Transverse colon (tissue), 4 donors: ENCODE results near the gene PDZK1IP1. TPM values are rescaled to one million over a fixed set of nuclear protein-coding genes. Genes with fewer than 3 reads are reported as not detected.
"Not testable (repeated sequence)": the region's sequence is repeated elsewhere in the genome, so short reads cannot be mapped to it uniquely, and the experiment has no call there.

ENCODE experiments used
- DNase-seq: peaks from one replicate; pipeline ENCODE4 v3.0.0-alpha.2; 2019
- H3K27ac ChIP-seq, 4 donors: fragments of 200-600 bp; sonication (generic); 2 replicates each; pipeline ENCODE4 v1.5.1; 2016 to 2018; ENCODE audit warnings: inconsistent platforms in 4 of 4
- H3K27me3 ChIP-seq: fragments of 200-600 bp; sonication (generic); 2 replicates; pipeline ENCODE4 v1.5.1; 2017; ENCODE audit warnings: inconsistent platforms
- H3K36me3 ChIP-seq, 4 donors: fragments of 200-600 bp; sonication (generic); 2 replicates each; pipeline ENCODE4 v1.5.1; 2017 to 2019; ENCODE audit warnings: inconsistent platforms in 4 of 4
- H3K4me1 ChIP-seq, 4 donors: fragments of 200-600 bp; sonication (generic); 2 replicates each; pipeline ENCODE4 v1.5.1; 2017 to 2020; ENCODE audit warnings: inconsistent platforms in 4 of 4
- H3K4me3 ChIP-seq, 4 donors: fragments of 200-600 bp; sonication (generic); 1 replicate in 1 of 4; 2 replicates in 3 of 4; pipeline versions ENCODE4 v1.5.1 to v1.6.1; 2017 to 2019; ENCODE audit warnings: inconsistent platforms in 4 of 4
- H3K9me3 ChIP-seq, 2 donors: fragments of 200-600 bp; sonication (generic); 2 replicates each; pipeline ENCODE4 v1.5.1; 2017 to 2019; ENCODE audit warnings: inconsistent platforms in 2 of 2
- CTCF ChIP-seq, 5 experiments: fragments of 200-600 bp in 3 of 5; fragments of 450-650 bp in 2 of 5; sonication (generic) in 3 of 5; IDR thresholded peaks; 1 replicate in 2 of 5; 2 replicates in 3 of 5; pipeline ENCODE4 v1.5.1; 2016 to 2017; ENCODE audit warnings: antibody characterized with exemption in 5 of 5, inconsistent platforms in 3 of 5, mild to moderate bottlenecking in 2 of 5, moderate library complexity in 1 of 5
- EP300 ChIP-seq: sonication (generic); formaldehyde crosslinking; IDR thresholded peaks from one replicate; pipeline ENCODE4 v1.6.1; 2017; ENCODE audit warnings: antibody characterized with exemption, low read depth
- POLR2A ChIP-seq: fragments of 450-650 bp; IDR thresholded peaks from one replicate; pipeline ENCODE4 v1.6.1; 2016; ENCODE audit warnings: antibody characterized with exemption, mild to moderate bottlenecking, moderate library complexity
- POLR2AphosphoS5 ChIP-seq, 3 donors: sonication (generic); formaldehyde crosslinking; IDR thresholded peaks; one replicate each; pipeline ENCODE4 v1.6.1; 2016; ENCODE audit warnings: antibody characterized with exemption in 3 of 3
- WGBS, 2 donors: methylation state at CpG; one replicate each; pipeline ENCODE4 v1.1.5; 2018; ENCODE audit warnings: low coverage in 1 of 2; 5-methylcytosine and 5-hydroxymethylcytosine counted together
- in situ Hi-C, 4 donors: fragments of 200-750 bp; cut with MboI; loops; one replicate each; pipeline versions ENCODE4 v1.15.0 to v1.15.1; 2017; ENCODE audit warnings: low sequenced_read_pairs in 3 of 4, low pct_ligation_motif_present in 1 of 4, low pct_unique_long_range_greater_than_20kb in 1 of 4
- intact Hi-C: fragments of 100-400 bp; cut with DNase I; formaldehyde crosslinking; loops from one replicate; pipeline ENCODE4 v1.15.1; 2023; ENCODE audit warnings: low total_unique reads
- total RNA-seq, 4 donors: library from RNA; depleted of rRNA; stranded (reverse); fragments of >200 nt; gene quantifications; one replicate each; pipeline ENCODE4 v1.1.0, GENCODE V29; 2016

Gene PDZK1IP1
- total RNA-seq, 4 donors from 2014 or later: 16.5 to 228 (median 148) TPM

GRCh38 chr1:47198214-47198613 lies 8.4 kb upstream of the PDZK1IP1 start:
- WGBS, 2 donors: 82 to 95% methylated on average over 4 of the region's 4 CpGs
- TF ChIP-seq CTCF (IDR thresholded peaks at IDR 0.05): no peak
- no peak for TF ChIP-seq EP300
- no peak for TF ChIP-seq POLR2A
- TF ChIP-seq POLR2AphosphoS5 (IDR thresholded peaks at IDR 0.05): no peak
- no peak overlapping the region for H3K4me3 ChIP-seq
- H3K27me3 ChIP-seq: peaks cover 17% of the 10 kb centered on the region
- H3K27ac ChIP-seq: no peak overlapping the region
- peaks cover 0 to 4% of the 10 kb centered on the region in 2 donors for H3K9me3 ChIP-seq
- H3K36me3 ChIP-seq: no peaks in the 10 kb centered on the region
- DNase-seq: no peak
- peaks cover 0 to 2% (median under 1%) of the 10 kb centered on the region in 4 donors for H3K4me1 ChIP-seq
- intact Hi-C loops (loop anchor here (5.0 kb wide), 1 partner anchor 514 kb away; no protein-coding TSS in a partner anchor), in situ Hi-C loops (loop anchor here (10.0 to 25.0 kb wide), 3 partner anchors 67 to 514 kb away; partner anchors contain the start of gene FOXE3 (in 2 of the 4))

DNA sequence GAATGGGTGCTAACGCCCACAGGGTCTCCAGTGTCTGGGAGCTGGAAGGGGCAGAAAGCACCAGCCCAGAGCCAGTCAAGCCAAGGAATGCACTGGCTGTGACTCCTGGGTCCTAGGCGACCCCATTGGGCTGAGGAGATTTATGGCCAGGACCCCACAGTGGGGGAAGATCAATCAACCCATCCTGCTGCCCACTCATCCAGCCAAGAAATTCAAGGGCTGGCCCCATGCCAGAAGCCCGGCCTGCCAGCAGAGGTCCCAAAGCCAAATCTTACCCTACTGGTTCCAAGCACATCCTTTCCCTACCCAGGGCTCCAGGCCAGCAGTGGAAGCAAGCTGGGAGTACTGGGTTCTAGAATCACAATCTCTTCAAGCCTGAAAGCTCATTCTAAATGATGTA lies 6.8 kb upstream of the PDZK1IP1 start:
- no peaks in the 10 kb centered on the region for H3K36me3 ChIP-seq
- WGBS, 2 donors: 36% methylated on average over 3 of the region's 3 CpGs; no CpG with 5 or more reads in 1 of the 2 donors
- peaks cover 17% of the 10 kb centered on the region for H3K27me3 ChIP-seq
- DNase-seq: no peak
- H3K9me3 ChIP-seq: no peaks in the 10 kb centered on the region
- TF ChIP-seq CTCF (IDR thresholded peaks at IDR 0.05) (no peak), POLR2A (no peak), POLR2AphosphoS5 (IDR thresholded peaks at IDR 0.05) (no peak), EP300 (no peak)
- intact Hi-C loops (loop anchor here (5.0 kb wide), 1 partner anchor 516 kb away; no protein-coding TSS in a partner anchor), in situ Hi-C loops (loop anchor here (10.0 to 25.0 kb wide), 3 partner anchors 68 to 516 kb away; partner anchors contain the start of gene FOXE3 (in 2 of the 4))
- peaks cover 0 to 18% (median 16%) of the 10 kb centered on the region in 4 donors for H3K4me1 ChIP-seq
- no peak overlapping the region for H3K27ac ChIP-seq
- H3K4me3 ChIP-seq: no peak overlapping the region

- intact Hi-C loops (loop anchor here (5.0 kb wide), 1 partner anchor 516 kb away; no protein-coding TSS in a partner anchor), in situ Hi-C loops (loop anchor here (10.0 to 25.0 kb wide), 3 partner anchors 69 to 516 kb away; partner anchors contain the start of gene FOXE3 (in 2 of the 4))
- not testable (repeated sequence) for H3K36me3 ChIP-seq, H3K9me3 ChIP-seq, DNase-seq, H3K4me3 ChIP-seq, H3K27ac ChIP-seq
- WGBS, 2 donors: 80 to 85% methylated on average over 1 to 9 of the region's 9 CpGs
- Histone ChIP-seq H3K4me1 (peaks cover under 1 to 23% (median 19%) of the 10 kb centered on the region in 4 donors), H3K27me3 (peaks cover 17% of the 10 kb centered on the region)
Measured at GRCh38 chr1:47195981-47196380, 6.1 kb upstream of the PDZK1IP1 start.

DNA sequence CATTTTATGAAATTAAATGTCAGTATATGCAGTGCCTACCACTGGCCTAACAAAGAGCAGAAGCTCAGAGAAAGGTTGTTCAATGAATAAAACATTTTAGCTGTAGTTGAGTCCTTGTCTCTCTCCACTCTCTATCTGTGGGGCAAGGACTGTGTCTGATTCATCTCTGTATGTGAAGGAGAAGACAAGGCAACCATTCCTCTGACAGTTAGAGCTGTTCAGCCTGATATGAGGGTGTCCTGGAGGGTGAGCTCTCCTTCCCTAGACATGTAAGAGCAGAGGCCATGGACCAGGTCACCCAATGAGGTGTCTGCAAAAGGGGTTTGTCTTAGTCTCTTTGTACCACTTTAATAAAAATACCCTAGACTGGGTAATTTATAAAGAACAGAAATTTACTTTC lies 4.5 kb upstream of the PDZK1IP1 start:
- Histone ChIP-seq H3K4me1 (peaks cover 7 to 40% (median 35%) of the 10 kb centered on the region in 4 donors), H3K27ac (no peak overlapping the region), H3K9me3 (no peaks in the 10 kb centered on the region), H3K27me3 (peaks cover 6% of the 10 kb centered on the region), H3K4me3 (no peak overlapping the region), H3K36me3 (no peaks in the 10 kb centered on the region)
- in situ Hi-C loops (loop anchor here (10.0 to 25.0 kb wide), 3 partner anchors 70 to 518 kb away; partner anchors contain the start of gene FOXE3 (in 2 of the 4)), intact Hi-C loops (no loop called here)
- TF ChIP-seq POLR2A: no peak
- TF ChIP-seq POLR2AphosphoS5 (IDR thresholded peaks at IDR 0.05): no peak
- no peak for TF ChIP-seq EP300
- no peak for TF ChIP-seq CTCF (IDR thresholded peaks at IDR 0.05)
- no peak for DNase-seq

GRCh38 chr1:47193496-47193895 lies 3.7 kb upstream of the PDZK1IP1 start:
- H3K36me3 ChIP-seq, intact Hi-C loops, H3K4me3 ChIP-seq, H3K9me3 ChIP-seq, DNase-seq, H3K27me3 ChIP-seq, H3K27ac ChIP-seq: not testable (repeated sequence)
- WGBS, 2 donors: 87 to 88% methylated on average over 3 to 10 of the region's 10 CpGs
- H3K4me1 ChIP-seq: peaks cover 7 to 46% (median 41%) of the 10 kb centered on the region in 4 donors
- in situ Hi-C loops: loop anchor here (10.0 to 25.0 kb wide), 3 partner anchors 71 to 519 kb away; partner anchors contain the start of gene FOXE3 (in 2 of the 4)
